Ovary (tissue), 9 donors: ENCODE measurements around the gene COL24A1. TPM values are rescaled to one million over a fixed set of nuclear protein-coding genes. Genes with fewer than 3 reads are reported as not detected.

Source experiments
- DNase-seq, 5 donors: peaks; one replicate each; pipeline ENCODE4 v3.0.0-alpha.2; 2019 to 2020
- H3K27ac ChIP-seq, 2 donors: fragments of 200-600 bp; one replicate each; pipeline versions ENCODE4 v1.5.1 to v1.8.0; 2019 to 2022
- H3K27me3 ChIP-seq: fragments of 200-600 bp; one replicate; pipeline ENCODE4 v1.8.0; 2022
- H3K36me3 ChIP-seq: fragments of 200-600 bp; sonication (generic); one replicate; pipeline ENCODE4 v1.5.1; 2019
- H3K4me1 ChIP-seq: one replicate; pipeline ENCODE4 v1.8.1; 2013; ENCODE audit warnings: mild to moderate bottlenecking, moderate library complexity; ENCODE audit not compliant: insufficient read depth
- H3K4me3 ChIP-seq: fragments of 200-600 bp; sonication (generic); one replicate; pipeline ENCODE4 v1.5.1; 2017
- H3K9me3 ChIP-seq, 2 donors: fragments of 200-600 bp in 1 of 2; sonication (generic) in 1 of 2; one replicate each; pipeline versions ENCODE4 v1.5.1 to v1.8.1; 2013 to 2019; ENCODE audit warnings: mild to moderate bottlenecking in 1 of 2, moderate library complexity in 1 of 2
- CTCF ChIP-seq, 3 donors: fragments of 450-650 bp in 2 of 3; fragments of 200-600 bp in 1 of 3; IDR thresholded peaks; one replicate each; pipeline versions ENCODE4 v1.5.1 to v1.8.0; 2016 to 2022; ENCODE audit warnings: antibody characterized with exemption in 3 of 3, mild to moderate bottlenecking in 1 of 3
- EP300 ChIP-seq: sonication (generic); formaldehyde crosslinking; IDR thresholded peaks from one replicate; pipeline ENCODE4 v1.6.1; 2017; ENCODE audit warnings: antibody characterized with exemption
- POLR2A ChIP-seq: fragments of 450-650 bp; IDR thresholded peaks from one replicate; pipeline ENCODE4 v1.6.1; 2017; ENCODE audit warnings: antibody characterized with exemption, mild to moderate bottlenecking, moderate library complexity
- WGBS, 3 donors: extraction: QIAGEN DNeasy Blood & Tissue Kit in 1 of 3; methylation state at CpG; one replicate each; pipeline versions ENCODE4 v1.1.5 to v1.1.7; 2013 to 2017; 5-methylcytosine and 5-hydroxymethylcytosine counted together
- intact Hi-C, 4 donors: fragments of 100-400 bp; cut with DNase I; formaldehyde crosslinking; loops; one replicate each; pipeline versions ENCODE4 v1.11.0 to v1.15.1; 2022 to 2023
- polyA plus RNA-seq, 2 donors: library from polyadenylated mRNA; stranded (reverse); fragments of 200-250 nt in 1 of 2; fragments of 350-450 nt in 1 of 2; fragmentation: Illumina TruSeq in 1 of 2; extraction: RNeasy Lipid Tissue Mini Kit (QIAGEN cat#74804) in 1 of 2; gene quantifications; one replicate each; pipeline ENCODE4 v1.2.3, GENCODE V29; 2013 to 2014
- total RNA-seq, 7 donors: library from RNA; depleted of rRNA in 2 of 7; stranded (reverse); fragments of >200 nt in 2 of 7; fragmentation: NEBNext Ultra II Directional in 3 of 7; extraction: Animal tissue kit (Norgen Biotek cat#: 25700) in 3 of 7; gene quantifications; one replicate each; pipeline versions ENCODE4 v1.1.0 to v1.2.4, GENCODE V29; 2016 to 2023
- donor health status: DM: no; HTN: no; CAD: no; lungs with moderate emphysema.
- donor health status: DM: no; HTN: no; CAD: no.
- donor health status: Bipolar disorder and iron deficiency.
- donor health status: DM: yes; HTN: yes; CAD: no.
- donor health status: DM: no; HTN: no; CAD: no.
- donor health status: DM: yes; HTN: yes; CAD: no.

COL24A1 gene
- total and polyA plus RNA-seq, 9 donors = 0.31 to 5.8 (median 0.74) TPM

GRCh38 chr1:86016076-86016759 lies 140.4 kb downstream of the COL24A1 start:
- Histone ChIP-seq H3K36me3 (no peaks in the 10 kb centered on the region), H3K27ac (no peak overlapping the region), H3K27me3 (no peaks in the 10 kb centered on the region), H3K9me3 (no peaks in the 10 kb centered on the region), H3K4me1 (no peaks in the 10 kb centered on the region), H3K4me3 (no peak overlapping the region)
- TF ChIP-seq POLR2A (no peak), EP300 (no peak), CTCF (IDR thresholded peaks at IDR 0.05) (no peak)
- intact Hi-C loops = no loop called here
- DNase-seq = no peak
- WGBS, 3 donors = 69 to 97% (median 96%) methylated on average over 2 of the region's 2 CpGs

GRCh38 chr1:86015375-86015774 lies 141.2 kb downstream of the COL24A1 start:
- no peak for DNase-seq
- Histone ChIP-seq H3K27ac (no peak overlapping the region), H3K36me3 (no peaks in the 10 kb centered on the region), H3K4me1 (no peaks in the 10 kb centered on the region), H3K27me3 (no peaks in the 10 kb centered on the region), H3K9me3 (no peaks in the 10 kb centered on the region), H3K4me3 (no peak overlapping the region)
- intact Hi-C loops = no loop called here
- TF ChIP-seq CTCF (IDR thresholded peaks at IDR 0.05) (no peak), EP300 (no peak), POLR2A (no peak)
- 94 to 98% (median 96%) methylated on average over 1 of the region's 1 CpG for WGBS, 3 donors

- no peaks in the 10 kb centered on the region for H3K36me3 ChIP-seq
- no peak overlapping the region for H3K4me3 ChIP-seq
- intact Hi-C loops = no loop called here
- DNase-seq = no peak
- H3K27ac ChIP-seq = no peak overlapping the region
- TF ChIP-seq POLR2A = no peak
- TF ChIP-seq CTCF (IDR thresholded peaks at IDR 0.05) = no peak
- TF ChIP-seq EP300 = no peak
- no peaks in the 10 kb centered on the region for H3K9me3 ChIP-seq
- no peaks in the 10 kb centered on the region for H3K27me3 ChIP-seq
- no peaks in the 10 kb centered on the region for H3K4me1 ChIP-seq
- 0 to 66% (median 65%) methylated on average over 1 of the region's 1 CpG for WGBS, 3 donors
These were observed 156.0 kb downstream of the COL24A1 start for GRCh38 chr1:86000601-86001000.

GRCh38 chr1:85998105-85998855 lies 158.3 kb downstream of the COL24A1 start:
- TF ChIP-seq CTCF (IDR thresholded peaks at IDR 0.05) (no peak), POLR2A (no peak)
- Histone ChIP-seq H3K27ac (no peak overlapping the region), H3K4me3 (no peak overlapping the region), H3K36me3 (no peaks in the 10 kb centered on the region), H3K4me1 (no peaks in the 10 kb centered on the region), H3K27me3 (no peaks in the 10 kb centered on the region), H3K9me3 (no peaks in the 10 kb centered on the region)
- intact Hi-C loops = no loop called here
- 85 to 88% (median 86%) methylated on average over 4 of the region's 4 CpGs for WGBS, 3 donors
- DNase-seq = no peak
